ENCODE data around the gene SRCAP. TPM values are rescaled to one million over a fixed set of nuclear protein-coding genes. Genes with fewer than 3 reads are reported as not detected.
"Not testable (repeated sequence)": the region's sequence is repeated elsewhere in the genome, so short reads cannot be mapped to it uniquely, and the experiment has no call there.

The SRCAP gene
- total and polyA plus RNA-seq, 11 donors, result 22.9 to 51.2 (median 39.7) TPM

- intact Hi-C loops (cut with DNase I), result loop anchor here in 8 of 10 donors (2.0 to 5.0 kb wide), 8 partner anchors 37 to 223 kb away; partner anchors contain the start of genes FBRS (in 3 of the 8), CFAP119 (in 1 of the 8), FBXL19 (in 1 of the 8) and PHKG2 (in 1 of the 8)
- Histone ChIP-seq H3K4me1 (peaks cover 6 to 34% (median 28%) of the 10 kb centered on the region in 12 donors), H3K27me3 (no peaks in the 10 kb centered on the region), H3K27ac (peak overlapping the region in 11 of 12 donors; percentile 95 to 100 (median 99)), H3K36me3 (peaks cover 0 to 50% (median 46%) of the 10 kb centered on the region in 9 donors), H3K4me3 (peak overlapping the region; percentile 79 to 100 (median 95)), H3K9me3 (no peaks in the 10 kb centered on the region)
- WGBS, 4 donors, result 41 to 46% (median 43%) methylated on average over 8 of the region's 8 CpGs
- no peak for DNase-seq
- no peak for TF ChIP-seq POLR2A (IDR thresholded peaks at IDR 0.05)
- TF ChIP-seq CTCF (IDR thresholded peaks at IDR 0.05), result no peak
- ATAC-seq, result no peak
Observed at GRCh38 chr16:30699615-30700099, 686 bp downstream of the SRCAP start.

DNA sequence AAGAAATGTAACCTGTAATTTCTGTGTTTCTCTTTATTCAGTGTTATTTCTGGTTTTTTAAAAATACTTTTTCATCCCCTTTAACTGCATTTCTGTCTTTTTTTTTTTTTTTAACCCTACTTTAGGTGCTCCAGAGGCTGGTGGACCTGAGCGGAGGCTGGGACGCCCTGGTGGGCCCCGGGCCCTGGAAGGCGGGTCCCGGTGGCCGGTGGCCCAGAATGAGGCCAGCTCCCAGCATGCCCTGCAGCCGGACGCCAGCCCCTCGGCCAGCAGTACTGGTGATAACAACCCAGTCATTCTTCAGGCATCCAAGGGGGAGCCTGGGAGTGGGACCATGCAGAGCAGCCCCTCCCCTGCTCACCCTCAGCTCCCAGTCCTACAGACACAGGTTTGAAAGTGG is 1.5 kb downstream of the SRCAP start:
- peak; percentile 3 to 27 (median 19) for ATAC-seq
- 19 to 35% (median 26%) methylated on average over 9 of the region's 9 CpGs for WGBS, 4 donors
- Histone ChIP-seq H3K9me3 (no peaks in the 10 kb centered on the region), H3K36me3 (peaks cover 5 to 59% (median 54%) of the 10 kb centered on the region in 9 donors), H3K27ac (peak overlapping the region in 10 of 12 donors; percentile 7 to 100 (median 55)), H3K4me1 (peaks cover 6 to 34% (median 28%) of the 10 kb centered on the region in 12 donors), H3K27me3 (no peaks in the 10 kb centered on the region), H3K4me3 (peak overlapping the region in 3 of 12 donors; percentile 89 to 100 (median 91))
- TF ChIP-seq CTCF (IDR thresholded peaks at IDR 0.05) (no peak), POLR2A (IDR thresholded peaks at IDR 0.05) (no peak)
- peak in 4 of 5 donors; percentile 59 to 75 (median 66) for DNase-seq
- intact Hi-C loops (cut with DNase I), result loop anchor here in 2 of 10 donors (2.0 to 5.0 kb wide), 2 partner anchors 42 kb away; partner anchors contain the start of gene FBRS (in 1 of the 2)

GRCh38 chr16:30700971-30701370 is 2.0 kb downstream of the SRCAP start:
- WGBS, 4 donors, result 61 to 70% (median 64%) methylated on average over 5 of the region's 5 CpGs

DNA sequence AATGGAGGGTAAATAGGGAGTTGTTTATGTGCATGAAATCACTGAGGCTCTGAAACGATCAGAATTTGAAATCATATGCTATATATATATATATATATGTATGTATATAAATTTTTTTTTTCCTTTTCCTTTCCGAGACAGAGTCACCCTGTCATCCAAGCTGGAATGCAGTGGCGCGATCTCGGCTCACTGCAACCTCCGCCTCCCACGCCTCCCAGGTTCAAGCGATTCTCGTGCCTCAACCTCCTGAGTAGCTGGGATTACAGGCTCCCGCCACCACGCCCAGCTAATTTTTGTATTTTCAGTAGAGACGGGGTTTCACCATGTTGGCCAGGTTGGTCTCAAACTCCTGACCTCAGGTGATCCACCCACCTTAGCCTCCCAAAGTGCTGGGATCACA is 4.1 kb downstream of the SRCAP start:
- intact Hi-C loops (cut with DNase I), result loop anchor here in 1 of 10 donors (5.0 kb wide), 1 partner anchor 39 kb away; a partner anchor contains a TSS
- not testable (repeated sequence) for H3K27ac ChIP-seq, H3K27me3 ChIP-seq, H3K9me3 ChIP-seq, DNase-seq, H3K4me3 ChIP-seq, ATAC-seq
- Histone ChIP-seq H3K36me3 (peaks cover 15 to 84% (median 80%) of the 10 kb centered on the region in 9 donors), H3K4me1 (peaks cover 6 to 28% (median 22%) of the 10 kb centered on the region in 12 donors)
- WGBS, 4 donors, result 87 to 92% (median 91%) methylated on average over 12 of the region's 12 CpGs

More at GRCh38 chr16:30700971-30701370, 2.0 kb downstream of the SRCAP start:
- H3K27me3 ChIP-seq, result no peaks in the 10 kb centered on the region
- H3K36me3 ChIP-seq, result peaks cover 10 to 63% (median 59%) of the 10 kb centered on the region in 9 donors
- intact Hi-C loops (cut with DNase I), result loop anchor here in 2 of 10 donors (2.0 to 5.0 kb wide), 2 partner anchors 41 to 42 kb away; partner anchors contain the start of gene FBRS (in 1 of the 2)
- H3K27ac ChIP-seq, result peak overlapping the region in 9 of 12 donors; percentile 3 to 100 (median 44)
- H3K4me3 ChIP-seq, result no peak overlapping the region
- DNase-seq (no peak), ATAC-seq (no peak)
- TF ChIP-seq POLR2A (IDR thresholded peaks at IDR 0.05) (no peak), CTCF (IDR thresholded peaks at IDR 0.05) (no peak)
- no peaks in the 10 kb centered on the region for H3K9me3 ChIP-seq
- peaks cover 6 to 34% (median 28%) of the 10 kb centered on the region in 12 donors for H3K4me1 ChIP-seq
